Measurements from ENCODE around the gene LRIG3. TPM values are rescaled to one million over a fixed set of nuclear protein-coding genes. Genes with fewer than 3 reads are reported as not detected.

LRIG3 gene
- total and polyA plus RNA-seq, 4 donors: 6.5 to 111 (median 22.1) TPM

- no peak overlapping the region for H3K4me3 ChIP-seq
- no peak overlapping the region for H3K27ac ChIP-seq (ENCODE audit: low read depth in 1 of 2, low read length in 1 of 2)
- no peaks in the 10 kb centered on the region for H3K36me3 ChIP-seq (ENCODE audit: control insufficient read depth in 4 of 4, insufficient read depth in 4 of 4, low read length in 4 of 4)
- WGBS, 2 donors: 83 to 85% methylated on average over 4 of the region's 4 CpGs
- no peaks in the 10 kb centered on the region for H3K9me3 ChIP-seq (ENCODE audit: control insufficient read depth in 4 of 4, insufficient read depth in 3 of 4, low read length in 3 of 4)
- no peaks in the 10 kb centered on the region for H3K27me3 ChIP-seq (ENCODE audit: control insufficient read depth in 3 of 3, insufficient read depth in 3 of 3, low read length in 2 of 3)
- no peak for TF ChIP-seq CTCF (IDR thresholded peaks at IDR 0.05; ENCODE audit: control extremely low read depth, extremely low read depth)
- DNase-seq (no peak), ATAC-seq (ENCODE audit: insufficient read depth, low FRiP score) (no peak)
- no peaks in the 10 kb centered on the region for H3K4me1 ChIP-seq (ENCODE audit: control insufficient read depth in 5 of 5, insufficient read depth in 5 of 5, low read length in 5 of 5)
- H3K9ac ChIP-seq (ENCODE audit: insufficient read depth in 1 of 2, low read length in 2 of 2): no peak overlapping the region
These were observed 47.3 kb upstream of the LRIG3 start for GRCh38 chr12:58967561-58967960.

GRCh38 chr12:58966939-58967338, 46.6 kb upstream of the LRIG3 start:
- ATAC-seq (ENCODE audit: insufficient read depth, low FRiP score): no peak
- Histone ChIP-seq H3K36me3 (ENCODE audit: control insufficient read depth in 4 of 4, insufficient read depth in 4 of 4, low read length in 4 of 4) (no peaks in the 10 kb centered on the region), H3K9me3 (ENCODE audit: control insufficient read depth in 4 of 4, insufficient read depth in 3 of 4, low read length in 3 of 4) (no peaks in the 10 kb centered on the region), H3K9ac (ENCODE audit: insufficient read depth in 1 of 2, low read length in 2 of 2) (no peak overlapping the region), H3K4me3 (no peak overlapping the region), H3K27me3 (ENCODE audit: control insufficient read depth in 3 of 3, insufficient read depth in 3 of 3, low read length in 2 of 3) (no peaks in the 10 kb centered on the region), H3K27ac (ENCODE audit: low read depth in 1 of 2, low read length in 1 of 2) (no peak overlapping the region), H3K4me1 (ENCODE audit: control insufficient read depth in 5 of 5, insufficient read depth in 5 of 5, low read length in 5 of 5) (no peaks in the 10 kb centered on the region)
- no peak for DNase-seq
- no peak for TF ChIP-seq CTCF (IDR thresholded peaks at IDR 0.05; ENCODE audit: control extremely low read depth, extremely low read depth)
- 95 to 100% methylated on average over 2 of the region's 2 CpGs for WGBS, 2 donors

GRCh38 chr12:58965568-58965967, 45.3 kb upstream of the LRIG3 start:
- TF ChIP-seq CTCF (IDR thresholded peaks at IDR 0.05; ENCODE audit: control extremely low read depth, extremely low read depth): no peak
- no peaks in the 10 kb centered on the region for H3K36me3 ChIP-seq (ENCODE audit: control insufficient read depth in 4 of 4, insufficient read depth in 4 of 4, low read length in 4 of 4)
- no peak overlapping the region for H3K27ac ChIP-seq (ENCODE audit: low read depth in 1 of 2, low read length in 1 of 2)
- H3K9me3 ChIP-seq (ENCODE audit: control insufficient read depth in 4 of 4, insufficient read depth in 3 of 4, low read length in 3 of 4): no peaks in the 10 kb centered on the region
- DNase-seq: no peak
- H3K4me3 ChIP-seq: no peak overlapping the region
- H3K4me1 ChIP-seq (ENCODE audit: control insufficient read depth in 5 of 5, insufficient read depth in 5 of 5, low read length in 5 of 5): no peaks in the 10 kb centered on the region
- no peaks in the 10 kb centered on the region for H3K27me3 ChIP-seq (ENCODE audit: control insufficient read depth in 3 of 3, insufficient read depth in 3 of 3, low read length in 2 of 3)
- WGBS, 2 donors: 94 to 95% methylated on average over 3 of the region's 3 CpGs
- no peak overlapping the region for H3K9ac ChIP-seq (ENCODE audit: insufficient read depth in 1 of 2, low read length in 2 of 2)
- no peak for ATAC-seq (ENCODE audit: insufficient read depth, low FRiP score)

- 68 to 85% methylated on average over 1 of the region's 1 CpG for WGBS, 2 donors
- no peak overlapping the region for H3K27ac ChIP-seq (ENCODE audit: low read depth in 1 of 2, low read length in 1 of 2)
- no peaks in the 10 kb centered on the region for H3K27me3 ChIP-seq (ENCODE audit: control insufficient read depth in 3 of 3, insufficient read depth in 3 of 3, low read length in 2 of 3)
- no peak overlapping the region for H3K4me3 ChIP-seq
- ATAC-seq (ENCODE audit: insufficient read depth, low FRiP score) (no peak), DNase-seq (no peak)
- H3K9me3 ChIP-seq (ENCODE audit: control insufficient read depth in 4 of 4, insufficient read depth in 3 of 4, low read length in 3 of 4): no peaks in the 10 kb centered on the region
- H3K9ac ChIP-seq (ENCODE audit: insufficient read depth in 1 of 2, low read length in 2 of 2): no peak overlapping the region
- H3K36me3 ChIP-seq (ENCODE audit: control insufficient read depth in 4 of 4, insufficient read depth in 4 of 4, low read length in 4 of 4): no peaks in the 10 kb centered on the region
- TF ChIP-seq CTCF (IDR thresholded peaks at IDR 0.05; ENCODE audit: control extremely low read depth, extremely low read depth): no peak
- H3K4me1 ChIP-seq (ENCODE audit: control insufficient read depth in 5 of 5, insufficient read depth in 5 of 5, low read length in 5 of 5): no peaks in the 10 kb centered on the region
These were observed 43.5 kb upstream of the LRIG3 start for GRCh38 chr12:58963844-58964243.
